ENCODE measurements around the gene DPH3.
"Not testable (repeated sequence)": the region's sequence is repeated elsewhere in the genome, so short reads cannot be mapped to it uniquely, and the experiment has no call there.

DPH3 gene
- total RNA-seq = 23.1 to 27.5 (median 23.6) reads per million in 3 donors

- Histone ChIP-seq H3K4me3 (ENCODE audit: insufficient read depth, low read depth, low read length, poor library complexity, severe bottlenecking) (peak within 1 kb of the TSS; percentile 64), H3K36me3 (ENCODE audit: control insufficient read depth, insufficient read depth, low read length) (peaks cover 11% of the 10 kb centered on the region), H3K9me3 (ENCODE audit: control insufficient read depth, low read length) (no peaks in the 10 kb centered on the region), H3K4me1 (ENCODE audit: control insufficient read depth, insufficient read depth, low read length, poor library complexity, severe bottlenecking) (peaks cover 4% of the 10 kb centered on the region), H3K27me3 (replicated peaks; ENCODE audit: control insufficient read depth, insufficient read depth, low read length, poor library complexity, severe bottlenecking) (no peaks in the 10 kb centered on the region), H3K27ac (ENCODE audit: insufficient read depth, low read length, poor library complexity, severe bottlenecking) (peak within 1 kb of the TSS; percentile 87)
- DNase-seq = peak; percentile 98 to 99 (median 98)
Measured at GRCh38 chr3:16264708-16265454, at the start of gene DPH3, which contains the start of gene OXNAD1. Gene DPH3, minus strand, starts transcription at chr3:16264943. Its CDS starts 67 bp downstream, at chr3:16264876. Gene OXNAD1, plus strand, starts transcription at chr3:16265212. Its CDS starts 5,741 bp downstream, at chr3:16270953.

DNA sequence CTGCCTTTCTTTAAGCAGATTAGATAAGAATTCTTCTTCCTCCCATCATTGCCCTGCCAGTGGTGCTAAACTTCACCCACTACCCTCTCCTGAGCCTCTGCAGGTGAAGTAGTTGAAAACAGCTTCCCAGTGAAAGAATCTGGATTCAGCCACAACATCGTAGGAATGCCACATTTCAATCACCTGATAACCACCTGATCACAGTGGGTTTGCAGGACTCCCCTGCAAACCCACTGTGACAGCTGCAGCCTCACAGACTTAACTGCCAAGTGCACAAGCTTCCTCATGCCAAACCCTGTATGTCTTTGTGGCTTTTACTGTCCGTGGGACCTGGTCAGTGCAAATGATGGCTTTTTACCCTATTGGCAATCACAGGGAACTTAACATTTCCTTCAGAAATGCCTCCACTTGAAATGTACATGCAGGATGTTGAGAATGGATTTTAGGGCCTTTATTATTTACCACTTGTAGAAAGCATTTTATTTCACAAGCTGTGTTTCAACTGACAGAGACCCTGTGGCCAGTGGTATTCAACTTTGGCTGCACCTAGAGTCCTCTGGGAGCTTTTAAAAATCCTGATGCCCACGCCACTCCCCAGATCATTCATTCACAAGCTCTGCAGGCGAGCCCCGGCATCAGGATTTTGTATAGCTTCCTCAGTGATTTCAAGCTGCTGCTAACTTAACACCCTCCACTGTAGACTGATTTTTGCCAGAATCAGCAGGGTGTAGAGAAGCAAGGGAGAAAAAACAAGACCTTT is 49.3 kb upstream of the DPH3 start:
- H3K27ac ChIP-seq (ENCODE audit: insufficient read depth, low read length, poor library complexity, severe bottlenecking) = peak overlapping the region; percentile 24
- H3K4me1 ChIP-seq (ENCODE audit: control insufficient read depth, insufficient read depth, low read length, poor library complexity, severe bottlenecking) = peaks cover 85% of the 10 kb centered on the region
- no peaks in the 10 kb centered on the region for H3K9me3 ChIP-seq (ENCODE audit: control insufficient read depth, low read length)
- peaks cover 35% of the 10 kb centered on the region for H3K36me3 ChIP-seq (ENCODE audit: control insufficient read depth, insufficient read depth, low read length)
- H3K4me3 ChIP-seq (ENCODE audit: insufficient read depth, low read depth, low read length, poor library complexity, severe bottlenecking) = no peak overlapping the region
- no peak for DNase-seq
- H3K27me3 ChIP-seq (replicated peaks; ENCODE audit: control insufficient read depth, insufficient read depth, low read length, poor library complexity, severe bottlenecking) = no peaks in the 10 kb centered on the region

GRCh38 chr3:16311960-16312451 is 47.3 kb upstream of the DPH3 start:
- peaks cover 84% of the 10 kb centered on the region for H3K4me1 ChIP-seq (ENCODE audit: control insufficient read depth, insufficient read depth, low read length, poor library complexity, severe bottlenecking)
- peak overlapping the region; percentile 66 for H3K27ac ChIP-seq (ENCODE audit: insufficient read depth, low read length, poor library complexity, severe bottlenecking)
- peaks cover 28% of the 10 kb centered on the region for H3K36me3 ChIP-seq (ENCODE audit: control insufficient read depth, insufficient read depth, low read length)
- no peaks in the 10 kb centered on the region for H3K27me3 ChIP-seq (replicated peaks; ENCODE audit: control insufficient read depth, insufficient read depth, low read length, poor library complexity, severe bottlenecking)
- DNase-seq = peak; percentile 44 to 60 (median 50)
- H3K4me3 ChIP-seq (ENCODE audit: insufficient read depth, low read depth, low read length, poor library complexity, severe bottlenecking) = peak overlapping the region; percentile 23
- H3K9me3 ChIP-seq (ENCODE audit: control insufficient read depth, low read length) = no peaks in the 10 kb centered on the region

- Histone ChIP-seq H3K36me3 (ENCODE audit: control insufficient read depth, insufficient read depth, low read length) (peaks cover 19% of the 10 kb centered on the region), H3K27ac (ENCODE audit: insufficient read depth, low read length, poor library complexity, severe bottlenecking) (peak overlapping the region; percentile 55)
Measured at GRCh38 chr3:16310486-16310885, 45.7 kb upstream of the DPH3 start.

GRCh38 chr3:16309558-16309957 is 44.8 kb upstream of the DPH3 start:
- H3K4me1 ChIP-seq (ENCODE audit: control insufficient read depth, insufficient read depth, low read length, poor library complexity, severe bottlenecking) = peaks cover 92% of the 10 kb centered on the region
- DNase-seq = peak; percentile 27 to 59 (median 34)
- H3K36me3 ChIP-seq (ENCODE audit: control insufficient read depth, insufficient read depth, low read length) = peaks cover 21% of the 10 kb centered on the region
- H3K4me3 ChIP-seq (ENCODE audit: insufficient read depth, low read depth, low read length, poor library complexity, severe bottlenecking) = no peak overlapping the region
- H3K27me3 ChIP-seq (replicated peaks; ENCODE audit: control insufficient read depth, insufficient read depth, low read length, poor library complexity, severe bottlenecking) = no peaks in the 10 kb centered on the region
- peak overlapping the region; percentile 55 for H3K27ac ChIP-seq (ENCODE audit: insufficient read depth, low read length, poor library complexity, severe bottlenecking)
- no peaks in the 10 kb centered on the region for H3K9me3 ChIP-seq (ENCODE audit: control insufficient read depth, low read length)

More at GRCh38 chr3:16310486-16310885, 45.7 kb upstream of the DPH3 start:
- peaks cover 87% of the 10 kb centered on the region for H3K4me1 ChIP-seq (ENCODE audit: control insufficient read depth, insufficient read depth, low read length, poor library complexity, severe bottlenecking)
- H3K4me3 ChIP-seq (ENCODE audit: insufficient read depth, low read depth, low read length, poor library complexity, severe bottlenecking); H3K27me3 ChIP-seq (replicated peaks; ENCODE audit: control insufficient read depth, insufficient read depth, low read length, poor library complexity, severe bottlenecking); H3K9me3 ChIP-seq (ENCODE audit: control insufficient read depth, low read length); DNase-seq: not testable (repeated sequence)

- peaks cover 91% of the 10 kb centered on the region for H3K4me1 ChIP-seq (ENCODE audit: control insufficient read depth, insufficient read depth, low read length, poor library complexity, severe bottlenecking)
- no peak overlapping the region for H3K4me3 ChIP-seq (ENCODE audit: insufficient read depth, low read depth, low read length, poor library complexity, severe bottlenecking)
- H3K27me3 ChIP-seq (replicated peaks; ENCODE audit: control insufficient read depth, insufficient read depth, low read length, poor library complexity, severe bottlenecking) = no peaks in the 10 kb centered on the region
- H3K27ac ChIP-seq (ENCODE audit: insufficient read depth, low read length, poor library complexity, severe bottlenecking) = peak overlapping the region; percentile 55
- peaks cover 13% of the 10 kb centered on the region for H3K36me3 ChIP-seq (ENCODE audit: control insufficient read depth, insufficient read depth, low read length)
- no peak for DNase-seq
- H3K9me3 ChIP-seq (ENCODE audit: control insufficient read depth, low read length) = no peaks in the 10 kb centered on the region
Measured at GRCh38 chr3:16308727-16309126, 44.0 kb upstream of the DPH3 start.

DNA sequence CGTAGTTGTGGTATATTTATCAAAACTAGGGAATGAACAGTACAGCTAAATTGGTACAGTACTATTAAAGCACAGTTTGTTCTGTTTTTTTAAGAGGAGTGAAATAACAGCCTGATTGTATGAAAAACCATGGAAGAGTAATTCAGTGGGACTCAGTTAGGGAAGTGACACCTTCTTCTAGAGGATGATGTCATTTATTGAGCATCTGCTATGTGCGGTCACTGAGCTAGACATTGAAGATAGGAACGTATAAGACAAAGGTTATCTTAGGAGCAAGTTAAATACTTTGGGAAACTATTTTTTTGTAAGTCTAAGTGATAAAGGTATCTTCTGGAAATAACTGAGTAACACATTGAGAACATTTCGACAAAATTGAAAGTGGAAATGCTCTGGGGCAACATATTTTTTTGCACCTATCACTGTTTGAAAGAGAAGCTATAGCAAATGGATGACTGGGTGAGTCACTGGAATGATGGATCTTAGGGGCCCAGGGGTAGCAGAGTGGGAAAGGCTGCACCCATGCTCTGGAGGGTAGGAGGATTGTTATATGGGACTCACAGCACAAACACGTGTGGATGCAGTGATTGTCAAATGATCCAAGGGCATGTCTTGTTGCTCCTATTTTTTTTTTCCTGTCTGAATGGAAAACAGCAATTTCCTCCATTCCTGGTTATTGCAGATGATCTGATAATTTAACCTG is 43.2 kb upstream of the DPH3 start:
- no peak for DNase-seq
- H3K9me3 ChIP-seq (ENCODE audit: control insufficient read depth, low read length) = no peaks in the 10 kb centered on the region
- no peaks in the 10 kb centered on the region for H3K27me3 ChIP-seq (replicated peaks; ENCODE audit: control insufficient read depth, insufficient read depth, low read length, poor library complexity, severe bottlenecking)
- H3K4me1 ChIP-seq (ENCODE audit: control insufficient read depth, insufficient read depth, low read length, poor library complexity, severe bottlenecking) = peaks cover 90% of the 10 kb centered on the region
- no peak overlapping the region for H3K4me3 ChIP-seq (ENCODE audit: insufficient read depth, low read depth, low read length, poor library complexity, severe bottlenecking)
- H3K27ac ChIP-seq (ENCODE audit: insufficient read depth, low read length, poor library complexity, severe bottlenecking) = no peak overlapping the region
- peaks cover 11% of the 10 kb centered on the region for H3K36me3 ChIP-seq (ENCODE audit: control insufficient read depth, insufficient read depth, low read length)

- peak; percentile 26 to 43 (median 27) for DNase-seq
- H3K4me1 ChIP-seq (ENCODE audit: control insufficient read depth, insufficient read depth, low read length, poor library complexity, severe bottlenecking) = peaks cover 94% of the 10 kb centered on the region
- no peak overlapping the region for H3K4me3 ChIP-seq (ENCODE audit: insufficient read depth, low read depth, low read length, poor library complexity, severe bottlenecking)
- no peaks in the 10 kb centered on the region for H3K27me3 ChIP-seq (replicated peaks; ENCODE audit: control insufficient read depth, insufficient read depth, low read length, poor library complexity, severe bottlenecking)
- peaks cover 11% of the 10 kb centered on the region for H3K36me3 ChIP-seq (ENCODE audit: control insufficient read depth, insufficient read depth, low read length)
- H3K27ac ChIP-seq (ENCODE audit: insufficient read depth, low read length, poor library complexity, severe bottlenecking) = peak overlapping the region; percentile 62
- no peaks in the 10 kb centered on the region for H3K9me3 ChIP-seq (ENCODE audit: control insufficient read depth, low read length)
Measured at GRCh38 chr3:16305111-16305541, 40.4 kb upstream of the DPH3 start.

GRCh38 chr3:16304061-16305010 is 39.6 kb upstream of the DPH3 start:
- no peaks in the 10 kb centered on the region for H3K9me3 ChIP-seq (ENCODE audit: control insufficient read depth, low read length)
- no peak overlapping the region for H3K4me3 ChIP-seq (ENCODE audit: insufficient read depth, low read depth, low read length, poor library complexity, severe bottlenecking)
- peaks cover 95% of the 10 kb centered on the region for H3K4me1 ChIP-seq (ENCODE audit: control insufficient read depth, insufficient read depth, low read length, poor library complexity, severe bottlenecking)
- peak overlapping the region; percentile 62 for H3K27ac ChIP-seq (ENCODE audit: insufficient read depth, low read length, poor library complexity, severe bottlenecking)
- no peaks in the 10 kb centered on the region for H3K27me3 ChIP-seq (replicated peaks; ENCODE audit: control insufficient read depth, insufficient read depth, low read length, poor library complexity, severe bottlenecking)
- H3K36me3 ChIP-seq (ENCODE audit: control insufficient read depth, insufficient read depth, low read length) = peaks cover 11% of the 10 kb centered on the region
- no peak for DNase-seq
